ENCODE measurements around the gene GAPDHS.

GAPDHS gene

DNA sequence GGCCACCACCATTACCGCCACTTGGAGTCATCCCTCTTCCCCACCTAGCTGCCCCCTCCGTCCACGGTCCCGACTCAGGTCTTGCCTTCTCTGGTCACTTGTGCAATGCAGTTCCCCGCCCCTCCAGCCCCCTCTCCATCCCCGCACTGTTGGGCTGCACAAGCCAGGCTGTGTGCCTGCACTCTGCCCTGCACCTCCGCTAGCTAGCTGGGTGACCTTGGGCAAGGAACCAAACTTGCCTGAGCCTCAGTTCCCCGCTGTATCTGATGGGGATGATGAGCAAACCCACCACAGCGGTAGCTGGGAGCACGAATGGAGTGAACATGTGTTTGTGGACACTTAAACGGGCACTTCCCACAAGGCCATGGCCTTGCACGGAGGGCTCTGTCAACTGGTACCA lies 6.6 kb downstream of the GAPDHS start:
- DNase-seq (ENCODE audit: low spot score), result no peak

DNA sequence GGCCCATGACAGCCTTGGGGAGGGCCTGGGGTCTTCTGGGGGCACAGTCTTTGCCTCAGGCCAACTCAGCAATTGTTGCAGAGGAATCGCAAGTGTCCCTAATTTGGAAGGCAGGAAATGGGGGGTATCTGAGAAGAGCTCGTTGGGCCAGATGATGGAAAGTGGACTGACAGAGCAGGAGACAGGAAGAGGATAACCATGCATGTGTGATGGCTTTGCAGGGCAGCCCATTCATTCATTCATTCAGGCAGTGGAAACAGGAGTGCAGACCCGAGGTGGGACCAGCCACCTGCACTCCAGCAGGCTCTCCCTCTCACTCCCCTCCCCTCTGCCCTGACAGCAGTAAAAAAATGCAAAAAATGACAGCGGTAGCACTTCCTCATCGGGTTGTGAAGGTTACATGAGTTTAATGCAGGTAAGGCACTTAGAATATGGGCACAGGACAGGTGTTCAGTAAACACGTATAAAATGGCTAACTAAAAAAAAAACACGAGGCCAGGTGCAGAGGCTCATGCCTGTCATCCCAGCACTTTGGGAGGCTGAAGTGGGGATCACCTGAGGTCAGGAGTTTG lies 7.2 kb downstream of the GAPDHS start:
- DNase-seq (ENCODE audit: low spot score), result no peak

DNA sequence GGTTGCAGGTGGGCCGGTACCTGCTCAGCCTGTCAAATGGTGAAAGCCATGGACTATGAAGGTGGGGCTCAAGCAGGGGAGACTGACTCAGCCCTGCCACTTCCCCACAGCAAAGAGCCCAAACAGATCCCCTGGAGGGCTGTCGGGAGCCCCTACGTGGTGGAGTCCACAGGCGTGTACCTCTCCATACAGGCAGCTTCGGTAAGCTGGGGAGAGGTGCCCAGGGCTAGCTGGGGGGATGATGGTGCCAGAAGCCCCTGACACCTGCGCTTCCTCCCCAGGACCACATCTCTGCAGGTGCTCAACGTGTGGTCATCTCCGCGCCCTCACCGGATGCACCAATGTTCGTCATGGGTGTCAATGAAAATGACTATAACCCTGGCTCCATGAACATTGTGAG lies 9.0 kb downstream of the GAPDHS start:
- no peak for DNase-seq (ENCODE audit: low spot score)

DNA sequence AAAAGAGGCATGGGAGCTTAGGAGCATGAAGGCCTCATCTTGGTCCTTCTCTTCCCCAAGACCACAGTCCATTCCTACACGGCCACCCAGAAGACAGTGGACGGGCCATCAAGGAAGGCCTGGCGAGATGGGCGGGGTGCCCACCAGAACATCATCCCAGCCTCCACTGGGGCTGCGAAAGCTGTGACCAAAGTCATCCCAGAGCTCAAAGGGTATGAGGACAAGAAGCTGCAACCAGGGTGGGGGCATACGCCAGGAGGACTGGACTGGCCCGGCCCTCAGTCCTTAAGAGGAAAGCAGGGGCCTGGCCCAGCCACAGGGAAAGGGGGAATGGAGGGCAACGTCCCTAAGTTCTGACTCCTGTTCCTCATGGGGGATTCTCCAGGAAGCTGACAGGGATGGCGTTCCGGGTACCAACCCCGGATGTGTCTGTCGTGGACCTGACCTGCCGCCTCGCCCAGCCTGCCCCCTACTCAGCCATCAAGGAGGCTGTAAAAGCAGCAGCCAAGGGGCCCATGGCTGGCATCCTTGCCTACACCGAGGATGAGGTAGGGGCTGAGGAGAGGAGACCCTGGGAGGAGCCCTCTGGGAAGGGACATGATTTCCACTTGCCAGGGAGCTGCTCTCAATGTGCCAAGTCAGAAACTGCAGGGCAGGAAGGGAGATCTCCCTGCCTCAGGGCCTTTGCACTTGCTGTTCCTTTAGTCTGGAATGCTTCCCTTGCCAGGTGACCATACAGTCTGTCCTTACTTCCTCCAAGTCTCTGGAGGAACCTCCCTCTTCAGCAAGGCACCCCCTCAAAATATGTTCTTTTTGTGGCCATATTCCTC lies 10.2 kb downstream of the GAPDHS start:
- DNase-seq (ENCODE audit: low spot score), result no peak

DNA sequence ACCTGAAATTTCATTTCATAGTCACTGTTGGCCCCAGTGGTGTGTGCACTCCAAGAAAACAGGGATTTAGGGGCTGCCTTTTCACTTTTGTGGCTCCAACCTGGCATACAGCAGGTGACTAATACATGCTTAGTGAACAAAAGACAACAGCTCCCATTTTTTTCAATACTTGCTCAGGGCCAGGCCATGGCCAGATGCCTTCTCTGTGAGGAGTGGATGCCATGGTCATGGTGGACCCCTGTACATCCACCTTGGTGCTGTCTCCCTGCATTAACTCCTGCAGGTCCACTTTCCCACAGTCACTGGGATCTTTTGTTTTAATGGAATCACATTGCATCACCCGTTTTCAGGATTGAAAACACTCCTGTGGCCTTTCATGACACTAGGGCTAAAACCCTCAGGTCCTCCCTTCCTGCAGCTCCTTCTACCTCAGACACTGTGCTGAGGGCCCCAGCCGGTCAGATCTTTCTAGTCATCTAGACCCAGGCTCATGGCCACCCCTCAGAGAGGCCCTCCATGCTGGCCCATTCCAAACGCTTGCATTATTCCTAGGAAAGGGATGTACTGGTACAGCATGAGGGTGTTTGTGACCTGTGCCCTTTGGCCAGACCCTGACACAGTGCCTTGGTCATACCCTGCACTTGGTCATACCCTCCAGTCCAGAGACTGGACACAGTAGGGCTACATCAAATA lies 11.0 kb downstream of the GAPDHS start:
- no peak for DNase-seq (ENCODE audit: low spot score)

DNA sequence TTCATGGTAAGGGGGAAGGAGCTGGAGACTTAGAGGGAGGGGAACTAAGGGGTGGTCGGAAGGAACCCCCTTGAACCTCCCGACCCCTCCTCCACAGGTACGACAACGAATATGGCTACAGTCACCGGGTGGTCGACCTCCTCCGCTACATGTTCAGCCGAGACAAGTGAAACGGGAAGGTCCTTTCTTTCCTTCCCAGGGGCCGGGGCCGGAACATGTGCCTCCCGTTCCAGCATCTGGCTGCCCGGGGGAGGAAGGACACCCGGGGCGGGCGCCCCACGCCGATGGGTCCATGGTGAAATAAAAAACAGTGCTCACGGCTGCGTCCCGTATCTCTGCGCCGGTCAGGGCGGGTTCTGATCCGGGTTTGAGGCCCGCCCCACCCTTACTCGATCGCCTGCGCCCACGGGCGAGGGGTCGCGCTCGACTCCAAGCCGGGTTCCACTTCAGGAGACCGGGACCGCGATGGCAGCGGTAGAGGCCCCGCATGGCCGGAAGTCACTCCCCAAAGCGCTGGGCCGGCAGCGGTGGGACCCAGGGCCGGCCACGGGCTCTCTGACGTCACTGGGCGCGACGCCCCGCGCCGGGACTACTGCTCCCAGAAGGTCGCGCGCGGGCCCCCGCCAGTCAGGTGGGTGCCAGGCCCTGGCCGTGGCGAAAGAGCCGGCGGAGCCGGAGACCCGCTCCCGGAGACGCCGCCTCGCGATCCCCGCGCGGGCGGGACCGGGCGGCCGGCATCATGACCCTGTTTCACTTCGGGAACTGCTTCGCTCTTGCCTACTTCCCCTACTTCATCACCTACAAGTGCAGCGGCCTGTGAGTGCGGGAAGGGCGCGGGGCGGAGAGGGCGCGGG lies 12.0 kb downstream of the GAPDHS start, which contains the start of gene TMEM147:
TMEM147 (plus strand) TSS at position 626 of the 854 bp plus-strand sequence; CDS start at position 740, 114 bp downstream.
- DNase-seq (ENCODE audit: low spot score), result peak; percentile 99

DNA sequence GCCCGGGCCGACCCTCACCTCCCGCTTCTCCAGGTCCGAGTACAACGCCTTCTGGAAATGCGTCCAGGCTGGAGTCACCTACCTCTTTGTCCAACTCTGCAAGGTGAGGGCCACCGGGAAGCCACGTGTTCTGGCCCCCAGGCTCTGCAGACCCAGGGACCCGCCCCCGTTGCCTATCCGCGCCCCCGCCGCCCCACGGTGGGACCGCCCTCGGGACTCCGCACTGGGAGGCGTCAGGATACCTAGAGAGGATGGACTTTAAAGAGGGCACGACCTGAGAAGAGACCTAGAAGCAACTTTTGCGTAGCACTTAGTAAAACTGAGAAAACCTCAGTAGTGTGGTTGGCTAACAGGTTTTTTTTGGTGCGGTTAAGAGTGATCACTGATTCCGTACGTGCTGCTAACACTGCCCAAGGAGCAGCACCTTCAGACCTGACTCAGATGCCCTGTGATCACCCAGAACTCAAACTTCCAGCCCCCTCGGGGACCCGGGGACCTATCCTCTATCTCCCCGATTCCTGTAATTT lies 12.7 kb downstream of the GAPDHS start:
- peak; percentile 68 for DNase-seq (ENCODE audit: low spot score)

DNA sequence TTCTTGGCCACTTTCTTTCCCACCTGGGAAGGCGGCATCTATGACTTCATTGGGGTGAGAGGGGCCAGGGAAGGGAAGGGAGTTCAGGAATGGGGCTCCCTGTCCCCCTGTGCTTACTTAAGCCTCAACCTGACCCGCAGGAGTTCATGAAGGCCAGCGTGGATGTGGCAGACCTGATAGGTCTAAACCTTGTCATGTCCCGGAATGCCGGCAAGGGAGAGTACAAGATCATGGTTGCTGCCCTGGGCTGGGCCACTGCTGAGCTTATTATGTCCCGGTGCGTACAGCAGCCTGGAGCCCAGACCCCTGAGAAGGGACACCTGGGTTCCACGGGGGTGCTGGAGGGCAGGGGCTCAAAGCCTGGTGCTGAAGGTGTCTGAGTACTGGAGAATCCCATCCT lies 13.3 kb downstream of the GAPDHS start:
- no peak for DNase-seq (ENCODE audit: low spot score)

DNA sequence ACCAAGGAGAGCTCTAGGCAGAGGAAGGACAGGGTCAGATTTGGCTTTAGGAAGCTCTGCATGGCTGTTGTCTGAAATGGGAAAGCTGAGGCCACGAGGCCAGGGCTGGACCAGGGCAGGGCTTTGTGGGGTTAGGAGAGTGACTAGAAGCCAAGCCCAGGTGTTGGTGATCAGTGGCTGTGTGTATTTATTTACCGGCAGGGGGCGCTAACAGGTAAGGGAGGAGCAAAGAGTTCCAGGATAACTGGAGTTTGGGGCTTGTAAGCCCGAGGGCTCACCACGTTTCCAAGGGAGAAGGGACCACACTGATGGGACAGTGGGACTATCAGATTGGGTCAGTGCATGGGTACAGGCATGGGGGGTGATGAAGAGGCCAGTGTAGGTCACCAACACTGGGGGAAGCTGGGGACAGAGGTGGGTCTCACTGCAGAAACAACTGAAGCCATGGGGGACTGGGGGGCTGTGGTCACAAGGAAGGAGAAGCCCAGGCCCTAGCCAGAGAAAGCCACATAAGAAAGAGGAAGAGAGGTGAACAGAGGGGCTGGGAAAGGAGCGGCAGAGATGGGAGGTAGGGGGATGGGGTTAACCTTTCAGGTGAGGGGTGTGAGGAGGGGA lies 16.0 kb downstream of the GAPDHS start:
- peak; percentile 83 for DNase-seq (ENCODE audit: low spot score)

DNA sequence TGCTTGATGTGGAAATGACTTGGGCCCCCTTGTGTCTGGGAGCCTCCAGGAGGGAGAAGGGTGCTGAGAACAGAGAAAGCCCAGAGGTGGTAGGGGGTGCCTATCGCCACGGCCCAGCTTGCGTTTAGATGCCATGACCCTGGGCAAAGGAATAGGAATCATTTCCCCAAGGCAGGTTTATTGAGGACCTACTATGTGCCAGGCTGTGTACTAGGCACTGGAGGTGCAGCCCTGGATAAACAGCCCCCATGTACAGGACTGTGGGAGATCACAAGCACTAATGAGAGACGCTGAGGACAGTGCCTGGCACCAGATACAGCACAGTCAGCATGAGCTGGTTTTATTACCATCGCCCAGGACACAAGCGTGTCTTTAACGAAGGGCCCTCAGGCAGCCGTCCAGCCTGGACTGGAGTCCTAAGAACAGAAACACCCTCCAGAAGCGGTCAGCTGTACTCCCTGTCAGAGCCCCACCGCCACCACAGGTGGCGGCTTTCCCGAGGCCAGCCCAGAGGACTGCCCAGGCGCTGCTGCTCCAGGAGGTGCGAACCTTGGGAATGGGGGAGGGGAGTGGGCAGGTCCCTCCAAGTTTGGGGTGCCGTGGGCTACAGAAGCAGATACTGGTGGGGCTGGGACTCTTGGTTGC lies 16.7 kb downstream of the GAPDHS start:
- no peak for DNase-seq (ENCODE audit: low spot score)

DNA sequence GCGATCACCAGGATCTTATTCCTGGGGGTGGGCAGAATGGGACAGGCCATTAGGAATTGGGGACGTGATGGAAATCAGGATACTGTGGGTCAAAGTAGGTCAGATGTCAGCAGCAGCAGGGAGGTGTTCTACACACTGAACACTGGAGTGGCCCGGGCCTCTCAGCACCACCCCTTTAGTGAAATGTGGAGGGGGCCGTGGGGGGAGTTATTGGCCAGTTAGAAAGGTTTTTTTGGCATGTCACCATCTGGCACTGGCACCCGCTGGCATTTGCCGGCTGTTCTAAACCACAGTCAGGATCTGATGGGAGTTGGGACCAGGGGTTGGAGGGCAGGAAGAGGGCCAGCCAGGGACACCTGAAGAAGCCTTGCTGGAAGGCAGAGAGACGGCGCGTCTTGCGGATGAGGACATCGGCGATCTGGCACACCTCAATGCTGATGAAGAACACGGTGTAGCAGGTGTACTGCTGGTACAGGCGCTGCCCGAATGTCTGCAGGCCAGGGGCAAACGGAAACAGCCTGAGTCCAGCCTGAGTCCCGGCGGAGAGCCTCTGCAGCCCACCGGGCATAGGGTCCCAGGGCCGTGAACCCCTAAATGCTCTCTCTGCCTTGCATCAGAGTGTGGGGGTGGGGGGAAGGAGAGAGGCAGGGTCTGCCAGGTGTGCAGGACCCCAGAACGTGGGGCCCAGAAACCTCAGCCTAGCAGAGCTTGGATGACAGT lies 18.0 kb downstream of the GAPDHS start:
- no peak for DNase-seq (ENCODE audit: low spot score)

DNA sequence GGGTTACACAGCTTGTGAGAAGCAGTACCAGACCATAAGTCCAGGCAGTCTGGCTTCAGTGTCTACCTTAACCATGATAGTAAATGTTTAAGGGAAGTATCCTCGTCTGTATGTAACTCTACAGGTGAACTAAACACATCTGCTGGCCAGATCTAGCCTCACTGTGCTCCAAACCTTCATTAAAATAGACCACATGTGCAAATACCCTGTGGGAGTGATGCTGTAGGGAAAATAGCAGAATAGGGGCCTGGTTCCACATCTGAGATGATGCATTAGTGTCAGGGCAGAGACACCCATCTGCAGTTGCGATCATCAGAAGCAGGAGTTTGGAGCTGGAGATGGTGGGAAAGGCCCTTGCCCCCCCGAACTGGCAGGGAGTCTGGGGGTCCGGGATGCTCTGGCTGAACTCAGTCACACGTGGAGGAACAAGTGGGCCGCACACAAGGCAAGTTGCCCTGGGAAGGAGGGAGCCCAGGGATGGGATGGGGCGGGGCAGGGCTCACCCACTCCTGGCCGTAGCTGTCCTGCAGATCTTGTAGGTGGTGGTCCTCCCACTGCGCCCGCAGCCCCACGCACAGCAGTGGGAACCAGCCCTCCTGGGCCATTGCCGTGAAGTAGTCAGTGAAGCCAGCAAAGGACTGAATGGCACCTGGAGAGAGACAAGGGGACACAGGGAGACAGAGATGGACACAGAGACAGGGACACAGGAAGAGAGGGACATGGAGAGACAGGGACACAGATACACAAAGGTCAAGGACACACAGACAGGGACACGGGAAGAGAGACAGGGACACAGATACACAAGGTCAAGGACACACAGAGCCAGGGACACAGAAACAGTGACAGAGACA lies 19.5 kb downstream of the GAPDHS start:
- no peak for DNase-seq (ENCODE audit: low spot score)

DNA sequence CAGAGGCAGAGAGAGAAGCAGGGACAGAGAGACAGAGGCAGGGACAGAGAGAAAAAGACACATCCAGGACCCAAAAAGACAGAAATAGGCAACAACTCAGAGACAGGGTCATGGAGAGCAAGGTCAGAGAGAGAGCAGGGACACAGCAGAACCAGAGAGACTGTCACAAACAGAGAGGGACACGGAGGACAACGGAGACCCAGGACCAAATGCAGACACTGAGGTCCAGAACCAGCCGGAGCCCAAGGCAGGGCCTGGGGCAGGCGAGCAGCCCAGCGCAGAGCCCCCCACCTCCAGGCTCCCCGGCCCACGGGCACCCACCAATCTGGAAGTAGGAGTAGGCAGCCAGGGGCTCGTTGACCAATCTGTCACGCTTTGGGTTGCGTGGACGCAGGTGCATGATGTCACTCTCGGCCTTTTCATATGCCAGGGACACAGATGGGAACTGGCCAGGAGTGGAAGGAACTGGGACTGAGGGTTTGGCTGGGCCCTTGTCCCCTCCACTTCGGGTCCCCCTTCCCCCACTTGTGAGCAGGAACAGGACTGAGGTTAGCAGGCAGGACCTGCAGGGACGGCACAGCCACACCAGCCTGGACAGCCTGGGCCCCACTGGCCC lies 20.2 kb downstream of the GAPDHS start:
- DNase-seq (ENCODE audit: low spot score), result no peak

DNA sequence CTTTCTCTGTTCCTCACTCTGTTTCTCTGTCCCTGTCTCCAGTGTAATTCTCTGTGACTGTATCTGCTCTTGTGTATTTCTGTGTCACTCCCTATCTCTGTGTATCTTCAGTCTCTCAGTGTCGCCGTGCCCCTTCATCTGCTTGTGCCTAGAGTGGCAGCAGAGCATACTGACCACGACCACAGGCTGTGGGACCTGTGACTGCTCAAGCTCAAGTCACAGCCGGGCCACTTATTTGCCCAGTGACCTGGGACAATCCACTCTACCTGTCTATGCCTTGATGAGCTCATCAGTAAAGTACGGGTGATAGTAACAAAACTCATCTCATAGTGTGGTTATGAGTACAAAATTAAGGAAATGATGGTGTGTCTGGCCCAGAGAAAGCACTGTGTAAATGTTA lies 20.8 kb downstream of the GAPDHS start:
- DNase-seq (ENCODE audit: low spot score), result no peak

DNA sequence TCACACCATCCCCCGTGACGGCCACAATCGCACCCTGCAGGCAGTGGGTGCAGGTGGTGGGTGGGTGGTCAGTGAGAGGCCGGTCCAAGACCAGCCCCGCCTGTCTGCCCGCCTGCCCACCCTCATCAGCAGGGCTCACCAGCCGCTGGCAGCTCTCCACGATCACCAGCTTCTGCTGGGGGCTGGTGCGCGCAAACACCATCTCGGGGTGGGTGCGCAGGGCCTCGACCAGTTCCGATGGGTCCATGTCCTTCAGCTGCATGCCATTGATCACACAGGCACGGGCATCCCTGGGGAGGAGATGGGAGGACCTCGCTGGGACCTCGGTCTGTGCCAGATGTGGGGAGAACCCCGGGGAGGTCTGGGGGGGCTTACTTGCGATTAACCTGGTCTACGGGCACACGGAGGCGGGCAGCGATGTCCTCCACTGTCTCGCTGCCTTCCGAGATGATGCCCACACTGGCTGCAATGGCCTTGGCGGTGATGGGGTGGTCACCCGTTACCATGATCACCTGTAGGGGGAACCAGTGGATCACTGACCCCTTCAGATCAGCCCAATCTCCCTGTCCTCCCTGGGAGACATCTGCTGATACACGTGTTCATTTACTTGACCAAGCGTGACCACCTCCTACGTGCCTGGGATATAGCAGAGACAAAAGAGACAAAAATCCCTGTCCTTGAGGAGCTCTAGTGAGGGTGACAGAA lies 22.2 kb downstream of the GAPDHS start:
- DNase-seq (ENCODE audit: low spot score), result peak; percentile 63

DNA sequence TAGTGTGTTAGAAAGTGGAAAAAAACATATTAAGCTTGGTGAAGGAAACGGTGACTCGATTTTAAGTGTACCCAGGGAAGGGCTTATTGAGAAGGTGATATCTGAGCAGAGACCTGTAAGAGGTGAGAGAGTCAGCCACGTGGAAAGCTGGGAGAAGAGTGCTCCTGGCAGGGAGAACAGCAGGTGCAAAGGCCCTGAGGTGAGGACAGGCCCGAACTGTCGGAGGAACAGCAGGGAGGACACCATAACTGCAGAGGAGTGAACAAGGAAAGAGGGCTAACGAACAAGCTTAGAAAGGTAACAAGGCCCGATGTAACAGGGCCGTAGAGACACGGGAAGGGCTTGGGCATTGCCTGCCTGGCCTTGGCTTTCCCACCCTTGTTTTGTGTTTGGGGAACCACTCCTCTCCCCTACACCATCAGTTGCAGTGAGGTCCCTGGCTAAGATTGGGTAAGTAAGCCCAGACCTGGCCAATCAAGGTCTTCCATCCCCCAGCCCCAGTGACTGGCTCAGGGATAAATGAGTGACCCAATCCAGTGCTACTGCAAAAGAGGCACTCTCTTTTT lies 22.9 kb downstream of the GAPDHS start:
- no peak for DNase-seq (ENCODE audit: low spot score)

DNA sequence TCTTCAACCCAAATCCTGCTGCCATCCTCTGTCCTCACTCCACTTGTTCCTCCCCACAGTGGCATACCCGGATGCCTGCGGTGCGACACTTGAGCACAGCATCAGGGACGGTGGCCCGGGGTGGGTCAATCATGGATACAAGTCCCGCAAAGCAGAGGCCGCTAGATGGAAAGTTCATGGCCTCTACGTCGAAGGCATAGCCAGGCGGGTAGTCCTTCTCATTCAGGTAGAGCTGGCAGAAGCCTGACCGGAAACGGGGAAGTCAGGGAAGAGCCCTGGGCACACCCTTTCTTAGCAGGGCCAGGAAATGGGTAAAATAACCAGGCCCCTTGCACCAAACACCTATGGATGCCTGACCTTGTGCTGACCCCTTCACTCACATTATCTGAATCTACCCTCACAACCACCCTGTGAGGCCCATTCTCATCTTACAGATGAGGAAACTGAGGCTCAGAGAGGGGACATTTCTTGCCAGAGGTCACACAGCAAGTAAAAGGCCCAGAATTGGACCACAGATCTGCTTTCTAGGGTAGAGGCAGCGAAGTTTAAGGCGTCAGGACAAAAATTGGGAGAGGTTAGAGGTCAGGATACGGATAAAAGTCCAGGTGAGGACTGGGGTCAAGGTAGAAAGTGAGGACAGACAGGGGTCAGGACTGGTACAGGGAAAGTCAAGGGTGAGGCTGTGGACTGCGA lies 23.7 kb downstream of the GAPDHS start:
- no peak for DNase-seq (ENCODE audit: low spot score)
